22Rv1 (cell line): ENCODE measurements around the gene ASB2.
A peak's percentile ranks its signal among the peaks of the same experiment; 100 is the strongest.

ENCODE experiments used
- H3K27ac ChIP-seq: fragments of 450-650 bp; 2 replicates; pipeline ENCODE4 v1.5.1; 2017
- CTCF ChIP-seq: fragments of 450-650 bp; IDR thresholded peaks from 2 replicates; pipeline ENCODE4 v1.5.1; 2017; ENCODE audit warnings: mild to moderate bottlenecking
- ZFX ChIP-seq: fragments of 450-650 bp; IDR thresholded peaks from 2 replicates; pipeline ENCODE4 v1.6.1; 2017; ENCODE audit warnings: antibody characterized with exemption, borderline replicate concordance

The ASB2 gene

GRCh38 chr14:93943930-93944329, 32.4 kb downstream of the ASB2 start:
- H3K27ac ChIP-seq: no peak overlapping the region
- TF ChIP-seq ZFX (no peak), CTCF (no peak)

GRCh38 chr14:93943052-93943451, 33.3 kb downstream of the ASB2 start:
- TF ChIP-seq CTCF: no peak
- no peak for TF ChIP-seq ZFX
- H3K27ac ChIP-seq: no peak overlapping the region

DNA sequence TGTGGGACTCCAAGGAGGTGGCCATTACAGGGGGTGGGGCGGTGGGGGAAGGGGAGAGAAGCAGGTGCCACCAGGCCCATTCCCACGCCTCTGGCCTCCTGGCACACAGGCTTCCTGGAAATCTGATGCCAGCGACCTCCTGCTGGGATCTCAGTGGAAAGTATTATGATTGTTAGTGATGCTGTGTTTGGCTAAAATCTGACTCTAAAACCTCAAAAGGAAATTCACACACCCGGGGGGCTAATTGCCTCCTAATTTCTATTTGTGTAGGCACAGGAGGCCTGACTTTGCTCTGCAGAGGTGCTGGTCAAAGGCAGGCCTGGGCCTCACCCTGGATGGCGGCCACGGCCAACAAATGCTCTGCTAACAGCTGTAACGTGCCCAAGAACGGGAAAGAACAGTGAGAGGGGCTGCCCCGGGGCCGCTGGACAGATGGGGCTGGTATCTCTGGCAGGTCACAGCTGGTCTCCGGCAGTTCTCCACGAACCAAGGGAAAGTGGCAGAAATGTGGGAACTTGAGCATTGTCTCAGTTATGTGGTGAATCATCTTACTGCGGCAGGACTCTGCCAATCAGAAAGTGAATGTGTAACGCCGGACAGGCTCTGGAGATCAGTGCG, 35.0 kb downstream of the ASB2 start:
- H3K27ac ChIP-seq: no peak overlapping the region
- no peak for TF ChIP-seq CTCF
- no peak for TF ChIP-seq ZFX

- H3K27ac ChIP-seq: no peak overlapping the region
Measured at GRCh38 chr14:93940437-93940836, 35.9 kb downstream of the ASB2 start.

DNA sequence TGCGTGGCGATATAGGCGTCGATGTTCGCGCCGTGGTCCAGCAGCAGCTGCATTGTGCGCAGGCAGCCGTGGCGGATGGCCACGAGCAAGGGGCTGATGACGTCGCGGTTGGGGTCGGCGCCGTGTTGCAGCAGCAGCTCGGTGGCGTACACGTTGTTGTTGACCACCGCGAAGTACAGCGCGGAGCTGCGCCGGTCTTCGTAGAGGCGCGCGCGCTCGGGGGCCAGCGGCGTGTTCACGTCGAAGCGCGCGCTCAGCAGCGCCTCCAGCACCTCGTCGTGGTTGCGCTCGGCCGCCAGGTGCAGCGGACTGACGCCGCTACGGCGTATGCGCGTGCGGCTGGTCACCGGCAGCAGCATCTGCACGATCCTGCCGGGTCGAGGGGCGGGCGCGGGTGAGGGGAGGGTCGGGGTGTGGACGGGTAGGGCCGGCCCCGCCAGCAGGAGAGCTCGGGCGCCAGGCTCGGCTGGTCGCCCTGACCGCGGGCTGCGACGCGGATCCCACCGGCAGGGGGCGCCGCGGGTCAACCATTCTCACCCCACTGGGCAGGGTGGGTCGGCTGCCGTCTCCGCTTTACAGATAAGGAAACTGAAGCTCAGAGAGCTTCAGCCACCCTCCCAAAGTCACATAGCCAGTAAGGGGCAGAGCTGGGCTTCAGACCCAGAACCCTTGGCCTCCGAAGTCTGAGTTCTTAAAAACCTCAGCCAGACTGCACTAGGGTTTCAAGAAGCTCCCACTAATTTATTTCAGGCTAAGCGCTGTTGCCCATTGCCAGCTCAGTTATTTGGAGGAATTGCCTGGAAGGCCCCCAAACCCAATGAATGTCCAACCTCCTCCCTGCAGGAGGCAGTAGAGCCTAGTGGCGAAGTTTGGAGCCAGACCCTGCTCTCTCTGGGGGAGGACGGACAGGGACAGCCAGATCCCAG, 36.8 kb downstream of the ASB2 start:
- TF ChIP-seq CTCF (peak; percentile 92), ZFX (no peak)
- H3K27ac ChIP-seq: no peak overlapping the region

More at GRCh38 chr14:93940437-93940836, 35.9 kb downstream of the ASB2 start:
- TF ChIP-seq ZFX (no peak), CTCF (no peak)

DNA sequence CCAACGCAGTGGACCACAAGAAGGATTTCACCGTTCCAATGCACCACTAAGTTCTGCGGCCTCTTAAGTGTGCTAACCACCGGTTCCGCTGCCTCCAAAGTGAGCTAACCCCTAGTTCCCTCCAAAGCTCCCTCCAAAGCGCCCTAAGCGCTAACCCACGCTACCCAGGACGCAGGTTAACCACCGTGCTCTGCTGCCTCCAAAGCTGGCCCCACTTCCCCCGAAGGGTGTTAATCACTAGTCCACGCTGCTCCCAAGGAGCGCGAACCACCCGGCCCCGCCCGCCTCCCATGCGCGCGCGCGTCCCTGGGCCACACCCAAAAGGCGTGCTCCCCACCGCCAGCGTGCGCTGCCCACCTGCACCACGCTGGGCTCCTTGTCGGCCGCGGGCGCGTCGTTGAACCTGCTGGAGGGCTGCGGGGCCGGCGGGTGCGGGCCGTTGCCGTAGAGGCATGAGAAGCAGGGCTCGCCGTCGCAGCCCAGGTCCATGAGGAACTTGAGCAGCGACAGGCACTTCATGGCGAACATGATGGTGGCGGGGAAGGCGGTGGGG, 37.5 kb downstream of the ASB2 start:
- no peak overlapping the region for H3K27ac ChIP-seq
- TF ChIP-seq CTCF (no peak), ZFX (no peak)

DNA sequence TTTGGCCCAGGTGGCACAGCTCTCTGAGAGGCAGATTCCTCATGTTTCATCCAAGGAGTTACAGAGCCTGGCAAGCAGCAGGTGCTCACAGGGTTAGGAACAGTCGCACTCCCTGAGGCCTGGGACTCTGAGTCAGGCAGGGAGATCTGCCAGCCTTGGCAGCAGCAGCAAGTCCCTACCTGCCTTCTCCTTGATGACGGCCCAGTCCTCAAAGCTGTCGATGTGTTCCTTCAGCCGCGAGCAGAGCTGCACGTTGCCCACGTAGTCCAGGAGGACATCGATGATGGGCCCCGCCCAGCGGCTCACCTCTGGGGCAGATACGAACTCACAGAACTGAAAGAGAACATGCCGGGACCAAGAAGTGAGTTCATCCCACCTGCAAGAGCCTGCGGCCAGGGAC, 38.9 kb downstream of the ASB2 start:
- no peak overlapping the region for H3K27ac ChIP-seq
- TF ChIP-seq ZFX: no peak
- no peak for TF ChIP-seq CTCF
